Muscle of back (tissue), 11 donors: ENCODE measurements around the gene GRAMD2A. TPM values are rescaled to one million over a fixed set of nuclear protein-coding genes. Genes with fewer than 3 reads are reported as not detected.
A peak's percentile ranks its signal among the peaks of the same experiment; 100 is the strongest.

ENCODE experiments used
- DNase-seq, 3 donors: peaks; one replicate each; pipeline versions ENCODE4 v3.0.0 to v3.0.0-alpha.2; 2013
- polyA plus RNA-seq, 10 donors: library from polyadenylated mRNA; unstranded; fragments of 120-200 nt; gene quantifications; one replicate each; pipeline ENCODE4 v1.2.1, GENCODE V29; 2013; ENCODE audit not compliant: insufficient read length in 10 of 10

GRAMD2A gene
- polyA plus RNA-seq, 10 donors: 0.78 to 2.7 (median 1.6) TPM

- DNase-seq: no peak
Observed at GRCh38 chr15:72220687-72221086, 23.1 kb upstream of the GRAMD2A start.

GRCh38 chr15:72217216-72217615 lies 19.6 kb upstream of the GRAMD2A start:
- no peak for DNase-seq

GRCh38 chr15:72216079-72216478 lies 18.5 kb upstream of the GRAMD2A start:
- no peak for DNase-seq

- DNase-seq: no peak
Observed at GRCh38 chr15:72207558-72208085, 10.0 kb upstream of the GRAMD2A start.

- DNase-seq: no peak
Observed at GRCh38 chr15:72206677-72207000, 9.1 kb upstream of the GRAMD2A start.

- no peak for DNase-seq
Observed at GRCh38 chr15:72205896-72206676, 8.5 kb upstream of the GRAMD2A start.

GRCh38 chr15:72205273-72205672 lies 7.7 kb upstream of the GRAMD2A start:
- DNase-seq: no peak

GRCh38 chr15:72203507-72203837 lies 5.9 kb upstream of the GRAMD2A start:
- peak; percentile 56 to 77 (median 68) for DNase-seq

GRCh38 chr15:72202801-72203506 lies 5.4 kb upstream of the GRAMD2A start:
- DNase-seq: no peak

- no peak for DNase-seq
Observed at GRCh38 chr15:72202302-72202701, 4.7 kb upstream of the GRAMD2A start.

GRCh38 chr15:72201391-72201921 lies 3.9 kb upstream of the GRAMD2A start:
- DNase-seq: peak; percentile 53 to 71 (median 55)

GRCh38 chr15:72200395-72201237 lies 3.0 kb upstream of the GRAMD2A start:
- no peak for DNase-seq

- DNase-seq: peak; percentile 68 to 82 (median 70)
Observed at GRCh38 chr15:72199721-72200212, 2.2 kb upstream of the GRAMD2A start.

- DNase-seq: no peak
Observed at GRCh38 chr15:72199205-72199515, 1.6 kb upstream of the GRAMD2A start.

- no peak for DNase-seq
Observed at GRCh38 chr15:72198356-72199204, 993 bp upstream of the GRAMD2A start.

- DNase-seq: no peak
Observed at GRCh38 chr15:72197041-72197459, 537 bp downstream of the GRAMD2A start.

GRCh38 chr15:72196409-72197040 lies 1.1 kb downstream of the GRAMD2A start:
- DNase-seq: no peak

- DNase-seq: no peak
Observed at GRCh38 chr15:72195101-72195511, 2.5 kb downstream of the GRAMD2A start.

- DNase-seq: no peak
Observed at GRCh38 chr15:72193836-72194396, 3.7 kb downstream of the GRAMD2A start.

- DNase-seq: no peak
Observed at GRCh38 chr15:72192416-72192815, 5.2 kb downstream of the GRAMD2A start.
